WTC11 (cell line): ENCODE results near the gene TMEM178A. TPM values are rescaled to one million over a fixed set of nuclear protein-coding genes. Genes with fewer than 3 reads are reported as not detected.
A peak's percentile ranks its signal among the peaks of the same experiment; 100 is the strongest.

Experiments used
- ATAC-seq: fragments of 200-7000 bp; cut with Tn5 transposase; 2 replicates; pipeline ENCODE4 v1.10.0; 2021; ENCODE audit warnings: mild to moderate bottlenecking, moderate library complexity
- CTCF ChIA-PET: fragments of 300-600 bp; sonication (Branson Sonifier 250); formaldehyde crosslinking; loops from one replicate; lab custom pipeline; 2021; ENCODE audit warnings: antibody characterized with exemption; lab: Charles Lee
- POLR2A ChIA-PET: fragments of 350-600 bp; sonication (Branson Sonifier 250); formaldehyde crosslinking; loops from one replicate; lab custom pipeline; 2021; ENCODE audit warnings: antibody characterized with exemption; lab: Charles Lee
- DNase-seq: peaks from one replicate; pipeline ENCODE4 v3.0.0; 2021; ENCODE audit warnings: low spot score
- H3K27ac Mint-ChIP-seq: 2 replicates; pipeline ENCODE4 v1.8.0; 2021; ENCODE audit warnings: mixed read lengths
- H3K27me3 Mint-ChIP-seq: 2 replicates; pipeline ENCODE4 v1.8.0; 2021; ENCODE audit warnings: low read depth, mild to moderate bottlenecking, moderate library complexity, mixed read lengths
- H3K36me3 Mint-ChIP-seq: 2 replicates; pipeline ENCODE4 v1.8.0; 2021; ENCODE audit warnings: mixed read lengths
- H3K4me1 Mint-ChIP-seq: 2 replicates; pipeline ENCODE4 v1.8.0; 2022; ENCODE audit warnings: mixed read lengths
- H3K4me3 Mint-ChIP-seq: 2 replicates; pipeline ENCODE4 v1.8.0; 2021; ENCODE audit warnings: mild to moderate bottlenecking, moderate library complexity, mixed read lengths
- H3K9me3 Mint-ChIP-seq: 2 replicates; pipeline ENCODE4 v1.8.0; 2021; ENCODE audit warnings: mixed read lengths
- ATF1 ChIP-seq: sonication (generic); formaldehyde crosslinking; IDR thresholded peaks from 2 replicates; pipeline ENCODE4 v1.8.1; 2023; ENCODE audit warnings: mild to moderate bottlenecking, moderate library complexity, missing genetic modification reagents
- CBFB ChIP-seq: sonication (generic); formaldehyde crosslinking; IDR thresholded peaks from 2 replicates; pipeline ENCODE4 v1.8.1; 2022; ENCODE audit warnings: mild to moderate bottlenecking, low read depth, missing genetic modification reagents
- ETV6 ChIP-seq: sonication (generic); formaldehyde crosslinking; IDR thresholded peaks from 2 replicates; pipeline ENCODE4 v1.8.1; 2022; ENCODE audit warnings: mild to moderate bottlenecking, missing genetic modification reagents
- HMGA2 ChIP-seq: fragments of 250-450 bp; sonication (Bioruptor Pico); IDR thresholded peaks from 2 replicates; pipeline ENCODE4 v1.4.0; 2021; ENCODE audit warnings: mild to moderate bottlenecking, moderate library complexity
- JUN ChIP-seq: sonication (generic); formaldehyde crosslinking; IDR thresholded peaks from 2 replicates; pipeline ENCODE4 v1.8.0; 2023; ENCODE audit warnings: mild to moderate bottlenecking, missing genetic modification reagents
- NFE2L1 ChIP-seq: sonication (generic); formaldehyde crosslinking; IDR thresholded peaks from 2 replicates; pipeline ENCODE4 v1.8.1; 2023; ENCODE audit warnings: missing genetic modification reagents
- ZNF671 ChIP-seq: fragments of 250-450 bp; sonication (Bioruptor Pico); IDR thresholded peaks from 2 replicates; pipeline ENCODE4 v1.8.0; 2021; ENCODE audit warnings: mild to moderate bottlenecking
- total RNA-seq: library from RNA; stranded (reverse); gene quantifications from 3 replicates; pipeline ENCODE4 v1.2.3, GENCODE V29; 2021
- TF ChIP-seq, protein P1 (sequence below): sonication (generic); formaldehyde crosslinking; IDR thresholded peaks from 2 replicates; pipeline ENCODE4 v1.8.0; 2022; ENCODE audit warnings: mild to moderate bottlenecking, missing genetic modification reagents
- TF ChIP-seq, protein P2 (sequence below): sonication (generic); formaldehyde crosslinking; IDR thresholded peaks from 2 replicates; pipeline ENCODE4 v1.8.1; 2022; ENCODE audit warnings: low read depth, mild to moderate bottlenecking, moderate library complexity, missing genetic modification reagents, borderline replicate concordance
- TF ChIP-seq, protein P3 (sequence below): sonication (generic); formaldehyde crosslinking; IDR thresholded peaks from 2 replicates; pipeline ENCODE4 v1.8.1; 2022; ENCODE audit warnings: mild to moderate bottlenecking, missing genetic modification reagents, moderate library complexity, borderline replicate concordance
- TF ChIP-seq, protein P4 (sequence below): sonication (generic); formaldehyde crosslinking; IDR thresholded peaks from 2 replicates; pipeline ENCODE4 v1.8.1; 2022; ENCODE audit warnings: missing genetic modification reagents, borderline replicate concordance
- TF ChIP-seq, protein P5 (sequence below): fragments of 250-450 bp; sonication (Bioruptor Pico); IDR thresholded peaks from 2 replicates; pipeline ENCODE4 v1.9.0; 2021; ENCODE audit warnings: moderate library complexity, mild to moderate bottlenecking, inconsistent platforms, borderline replicate concordance
- TF ChIP-seq, protein P6 (sequence below): sonication (generic); formaldehyde crosslinking; IDR thresholded peaks from 2 replicates; pipeline ENCODE4 v1.8.0; 2022; ENCODE audit warnings: mild to moderate bottlenecking, missing genetic modification reagents
- TF ChIP-seq, protein P7 (sequence below): sonication (generic); formaldehyde crosslinking; IDR thresholded peaks from 2 replicates; pipeline ENCODE4 v1.8.1; 2023; ENCODE audit warnings: mild to moderate bottlenecking, missing genetic modification reagents
- TF ChIP-seq, protein P8 (sequence below): fragments of 250-450 bp; sonication (Bioruptor Pico); IDR thresholded peaks from 2 replicates; pipeline ENCODE4 v1.9.0; 2021; ENCODE audit warnings: mild to moderate bottlenecking, borderline replicate concordance
- TF ChIP-seq, protein P9 (sequence below): fragments of 250-450 bp; sonication (Bioruptor Pico); IDR thresholded peaks from 2 replicates; pipeline ENCODE4 v1.9.0; 2021; ENCODE audit warnings: mild to moderate bottlenecking

Gene TMEM178A
- total RNA-seq, 1 experiment from 2014 or later = 14.5 TPM

DNA sequence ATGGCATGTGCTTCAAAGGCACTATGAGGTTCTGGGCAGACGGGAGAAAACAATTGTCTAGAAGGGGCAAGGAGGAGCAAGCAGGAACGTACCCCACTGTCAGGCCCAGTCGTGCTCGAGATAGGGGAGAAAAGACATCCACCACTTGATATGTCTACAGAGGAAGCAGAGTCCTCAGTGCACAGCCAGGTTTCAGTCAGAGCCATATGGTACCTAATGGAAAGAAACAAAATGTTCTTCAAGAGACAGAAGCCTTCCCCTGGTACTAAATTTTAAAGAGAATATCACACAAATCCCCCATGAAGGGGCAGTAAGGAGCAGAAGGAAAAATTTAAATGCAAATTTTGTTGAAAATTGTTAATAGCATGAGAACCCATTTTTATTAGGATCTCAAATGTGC lies 91.4 kb downstream of the TMEM178A start:
- CTCF ChIA-PET = no interaction called here
- H3K4me1 Mint-ChIP-seq = no peaks in the 10 kb centered on the region
- ATAC-seq (no peak), DNase-seq (no peak)
- TF ChIP-seq ETV6 (CRISPR knock-in tag) = no peak
- TF ChIP-seq, protein P1, sequence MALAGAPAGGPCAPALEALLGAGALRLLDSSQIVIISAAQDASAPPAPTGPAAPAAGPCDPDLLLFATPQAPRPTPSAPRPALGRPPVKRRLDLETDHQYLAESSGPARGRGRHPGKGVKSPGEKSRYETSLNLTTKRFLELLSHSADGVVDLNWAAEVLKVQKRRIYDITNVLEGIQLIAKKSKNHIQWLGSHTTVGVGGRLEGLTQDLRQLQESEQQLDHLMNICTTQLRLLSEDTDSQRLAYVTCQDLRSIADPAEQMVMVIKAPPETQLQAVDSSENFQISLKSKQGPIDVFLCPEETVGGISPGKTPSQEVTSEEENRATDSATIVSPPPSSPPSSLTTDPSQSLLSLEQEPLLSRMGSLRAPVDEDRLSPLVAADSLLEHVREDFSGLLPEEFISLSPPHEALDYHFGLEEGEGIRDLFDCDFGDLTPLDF = no peak
- TF ChIP-seq ATF1 (CRISPR knock-in tag) = no peak
- TF ChIP-seq, protein P2, sequence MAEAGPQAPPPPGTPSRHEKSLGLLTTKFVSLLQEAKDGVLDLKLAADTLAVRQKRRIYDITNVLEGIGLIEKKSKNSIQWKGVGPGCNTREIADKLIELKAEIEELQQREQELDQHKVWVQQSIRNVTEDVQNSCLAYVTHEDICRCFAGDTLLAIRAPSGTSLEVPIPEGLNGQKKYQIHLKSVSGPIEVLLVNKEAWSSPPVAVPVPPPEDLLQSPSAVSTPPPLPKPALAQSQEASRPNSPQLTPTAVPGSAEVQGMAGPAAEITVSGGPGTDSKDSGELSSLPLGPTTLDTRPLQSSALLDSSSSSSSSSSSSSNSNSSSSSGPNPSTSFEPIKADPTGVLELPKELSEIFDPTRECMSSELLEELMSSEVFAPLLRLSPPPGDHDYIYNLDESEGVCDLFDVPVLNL (CRISPR knock-in tag) = no peak
- TF ChIP-seq, protein P3, sequence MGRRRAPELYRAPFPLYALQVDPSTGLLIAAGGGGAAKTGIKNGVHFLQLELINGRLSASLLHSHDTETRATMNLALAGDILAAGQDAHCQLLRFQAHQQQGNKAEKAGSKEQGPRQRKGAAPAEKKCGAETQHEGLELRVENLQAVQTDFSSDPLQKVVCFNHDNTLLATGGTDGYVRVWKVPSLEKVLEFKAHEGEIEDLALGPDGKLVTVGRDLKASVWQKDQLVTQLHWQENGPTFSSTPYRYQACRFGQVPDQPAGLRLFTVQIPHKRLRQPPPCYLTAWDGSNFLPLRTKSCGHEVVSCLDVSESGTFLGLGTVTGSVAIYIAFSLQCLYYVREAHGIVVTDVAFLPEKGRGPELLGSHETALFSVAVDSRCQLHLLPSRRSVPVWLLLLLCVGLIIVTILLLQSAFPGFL (CRISPR knock-in tag) = no peak
- TF ChIP-seq, protein P4, sequence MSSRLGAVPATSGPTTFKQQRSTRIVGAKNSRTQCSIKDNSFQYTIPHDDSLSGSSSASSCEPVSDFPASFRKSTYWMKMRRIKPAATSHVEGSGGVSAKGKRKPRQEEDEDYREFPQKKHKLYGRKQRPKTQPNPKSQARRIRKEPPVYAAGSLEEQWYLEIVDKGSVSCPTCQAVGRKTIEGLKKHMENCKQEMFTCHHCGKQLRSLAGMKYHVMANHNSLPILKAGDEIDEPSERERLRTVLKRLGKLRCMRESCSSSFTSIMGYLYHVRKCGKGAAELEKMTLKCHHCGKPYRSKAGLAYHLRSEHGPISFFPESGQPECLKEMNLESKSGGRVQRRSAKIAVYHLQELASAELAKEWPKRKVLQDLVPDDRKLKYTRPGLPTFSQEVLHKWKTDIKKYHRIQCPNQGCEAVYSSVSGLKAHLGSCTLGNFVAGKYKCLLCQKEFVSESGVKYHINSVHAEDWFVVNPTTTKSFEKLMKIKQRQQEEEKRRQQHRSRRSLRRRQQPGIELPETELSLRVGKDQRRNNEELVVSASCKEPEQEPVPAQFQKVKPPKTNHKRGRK (CRISPR knock-in tag) = no peak
- no peak for TF ChIP-seq CBFB (CRISPR knock-in tag)
- TF ChIP-seq HMGA2 (CRISPR knock-in tag) = no peak
- TF ChIP-seq, protein P5, sequence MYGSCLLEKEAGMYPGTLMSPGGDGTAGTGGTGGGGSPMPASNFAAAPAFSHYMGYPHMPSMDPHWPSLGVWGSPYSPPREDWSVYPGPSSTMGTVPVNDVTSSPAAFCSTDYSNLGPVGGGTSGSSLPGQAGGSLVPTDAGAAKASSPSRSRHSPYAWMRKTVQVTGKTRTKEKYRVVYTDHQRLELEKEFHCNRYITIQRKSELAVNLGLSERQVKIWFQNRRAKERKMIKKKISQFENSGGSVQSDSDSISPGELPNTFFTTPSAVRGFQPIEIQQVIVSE (CRISPR knock-in tag) = no peak
- TF ChIP-seq, protein P6, sequence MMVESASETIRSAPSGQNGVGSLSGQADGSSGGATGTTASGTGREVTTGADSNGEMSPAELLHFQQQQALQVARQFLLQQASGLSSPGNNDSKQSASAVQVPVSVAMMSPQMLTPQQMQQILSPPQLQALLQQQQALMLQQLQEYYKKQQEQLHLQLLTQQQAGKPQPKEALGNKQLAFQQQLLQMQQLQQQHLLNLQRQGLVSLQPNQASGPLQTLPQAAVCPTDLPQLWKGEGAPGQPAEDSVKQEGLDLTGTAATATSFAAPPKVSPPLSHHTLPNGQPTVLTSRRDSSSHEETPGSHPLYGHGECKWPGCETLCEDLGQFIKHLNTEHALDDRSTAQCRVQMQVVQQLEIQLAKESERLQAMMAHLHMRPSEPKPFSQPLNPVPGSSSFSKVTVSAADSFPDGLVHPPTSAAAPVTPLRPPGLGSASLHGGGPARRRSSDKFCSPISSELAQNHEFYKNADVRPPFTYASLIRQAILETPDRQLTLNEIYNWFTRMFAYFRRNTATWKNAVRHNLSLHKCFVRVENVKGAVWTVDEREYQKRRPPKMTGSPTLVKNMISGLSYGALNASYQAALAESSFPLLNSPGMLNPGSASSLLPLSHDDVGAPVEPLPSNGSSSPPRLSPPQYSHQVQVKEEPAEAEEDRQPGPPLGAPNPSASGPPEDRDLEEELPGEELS = no peak
- TF ChIP-seq, protein P7, sequence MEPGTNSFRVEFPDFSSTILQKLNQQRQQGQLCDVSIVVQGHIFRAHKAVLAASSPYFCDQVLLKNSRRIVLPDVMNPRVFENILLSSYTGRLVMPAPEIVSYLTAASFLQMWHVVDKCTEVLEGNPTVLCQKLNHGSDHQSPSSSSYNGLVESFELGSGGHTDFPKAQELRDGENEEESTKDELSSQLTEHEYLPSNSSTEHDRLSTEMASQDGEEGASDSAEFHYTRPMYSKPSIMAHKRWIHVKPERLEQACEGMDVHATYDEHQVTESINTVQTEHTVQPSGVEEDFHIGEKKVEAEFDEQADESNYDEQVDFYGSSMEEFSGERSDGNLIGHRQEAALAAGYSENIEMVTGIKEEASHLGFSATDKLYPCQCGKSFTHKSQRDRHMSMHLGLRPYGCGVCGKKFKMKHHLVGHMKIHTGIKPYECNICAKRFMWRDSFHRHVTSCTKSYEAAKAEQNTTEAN (CRISPR knock-in tag) = no peak
- peaks cover 63% of the 10 kb centered on the region for H3K36me3 Mint-ChIP-seq
- no peaks in the 10 kb centered on the region for H3K27me3 Mint-ChIP-seq
- POLR2A ChIA-PET = no interaction called here
- no peaks in the 10 kb centered on the region for H3K9me3 Mint-ChIP-seq
- H3K27ac Mint-ChIP-seq = peak overlapping the region; percentile 76
- no peak overlapping the region for H3K4me3 Mint-ChIP-seq

DNA sequence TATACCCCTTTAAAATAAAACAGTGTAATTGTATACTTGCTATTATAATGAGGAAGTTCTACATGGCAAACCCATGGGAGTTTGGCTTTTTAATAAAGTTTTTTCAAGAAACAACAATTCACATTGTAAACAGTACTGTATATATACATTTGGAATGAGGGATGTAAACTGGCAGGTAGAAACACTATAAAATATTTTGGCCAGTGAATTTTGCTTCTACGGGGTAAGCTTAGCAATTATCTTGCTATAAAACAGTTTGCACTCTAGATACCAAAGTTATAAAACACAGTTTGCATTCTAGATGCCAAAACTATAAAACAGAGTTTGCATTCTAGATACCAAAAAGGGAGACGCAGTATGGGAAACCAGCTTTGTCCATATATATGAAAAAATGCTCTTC lies 96.7 kb downstream of the TMEM178A start:
- no peak overlapping the region for H3K4me3 Mint-ChIP-seq
- H3K27me3 Mint-ChIP-seq = no peaks in the 10 kb centered on the region
- no peak overlapping the region for H3K27ac Mint-ChIP-seq
- ChIA-PET POLR2A (no interaction called here), CTCF (no interaction called here)
- no peaks in the 10 kb centered on the region for H3K9me3 Mint-ChIP-seq
- no peaks in the 10 kb centered on the region for H3K4me1 Mint-ChIP-seq
- DNase-seq (no peak), ATAC-seq (no peak)
- H3K36me3 Mint-ChIP-seq = peaks cover 56% of the 10 kb centered on the region
- TF ChIP-seq, protein P8, sequence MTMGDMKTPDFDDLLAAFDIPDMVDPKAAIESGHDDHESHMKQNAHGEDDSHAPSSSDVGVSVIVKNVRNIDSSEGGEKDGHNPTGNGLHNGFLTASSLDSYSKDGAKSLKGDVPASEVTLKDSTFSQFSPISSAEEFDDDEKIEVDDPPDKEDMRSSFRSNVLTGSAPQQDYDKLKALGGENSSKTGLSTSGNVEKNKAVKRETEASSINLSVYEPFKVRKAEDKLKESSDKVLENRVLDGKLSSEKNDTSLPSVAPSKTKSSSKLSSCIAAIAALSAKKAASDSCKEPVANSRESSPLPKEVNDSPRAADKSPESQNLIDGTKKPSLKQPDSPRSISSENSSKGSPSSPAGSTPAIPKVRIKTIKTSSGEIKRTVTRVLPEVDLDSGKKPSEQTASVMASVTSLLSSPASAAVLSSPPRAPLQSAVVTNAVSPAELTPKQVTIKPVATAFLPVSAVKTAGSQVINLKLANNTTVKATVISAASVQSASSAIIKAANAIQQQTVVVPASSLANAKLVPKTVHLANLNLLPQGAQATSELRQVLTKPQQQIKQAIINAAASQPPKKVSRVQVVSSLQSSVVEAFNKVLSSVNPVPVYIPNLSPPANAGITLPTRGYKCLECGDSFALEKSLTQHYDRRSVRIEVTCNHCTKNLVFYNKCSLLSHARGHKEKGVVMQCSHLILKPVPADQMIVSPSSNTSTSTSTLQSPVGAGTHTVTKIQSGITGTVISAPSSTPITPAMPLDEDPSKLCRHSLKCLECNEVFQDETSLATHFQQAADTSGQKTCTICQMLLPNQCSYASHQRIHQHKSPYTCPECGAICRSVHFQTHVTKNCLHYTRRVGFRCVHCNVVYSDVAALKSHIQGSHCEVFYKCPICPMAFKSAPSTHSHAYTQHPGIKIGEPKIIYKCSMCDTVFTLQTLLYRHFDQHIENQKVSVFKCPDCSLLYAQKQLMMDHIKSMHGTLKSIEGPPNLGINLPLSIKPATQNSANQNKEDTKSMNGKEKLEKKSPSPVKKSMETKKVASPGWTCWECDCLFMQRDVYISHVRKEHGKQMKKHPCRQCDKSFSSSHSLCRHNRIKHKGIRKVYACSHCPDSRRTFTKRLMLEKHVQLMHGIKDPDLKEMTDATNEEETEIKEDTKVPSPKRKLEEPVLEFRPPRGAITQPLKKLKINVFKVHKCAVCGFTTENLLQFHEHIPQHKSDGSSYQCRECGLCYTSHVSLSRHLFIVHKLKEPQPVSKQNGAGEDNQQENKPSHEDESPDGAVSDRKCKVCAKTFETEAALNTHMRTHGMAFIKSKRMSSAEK = no peak
- TF ChIP-seq ZNF671 (CRISPR knock-in tag) (no peak), JUN (CRISPR knock-in tag) (no peak), NFE2L1 (CRISPR knock-in tag) (no peak), ATF1 (CRISPR knock-in tag) (no peak)
- TF ChIP-seq, protein P9, sequence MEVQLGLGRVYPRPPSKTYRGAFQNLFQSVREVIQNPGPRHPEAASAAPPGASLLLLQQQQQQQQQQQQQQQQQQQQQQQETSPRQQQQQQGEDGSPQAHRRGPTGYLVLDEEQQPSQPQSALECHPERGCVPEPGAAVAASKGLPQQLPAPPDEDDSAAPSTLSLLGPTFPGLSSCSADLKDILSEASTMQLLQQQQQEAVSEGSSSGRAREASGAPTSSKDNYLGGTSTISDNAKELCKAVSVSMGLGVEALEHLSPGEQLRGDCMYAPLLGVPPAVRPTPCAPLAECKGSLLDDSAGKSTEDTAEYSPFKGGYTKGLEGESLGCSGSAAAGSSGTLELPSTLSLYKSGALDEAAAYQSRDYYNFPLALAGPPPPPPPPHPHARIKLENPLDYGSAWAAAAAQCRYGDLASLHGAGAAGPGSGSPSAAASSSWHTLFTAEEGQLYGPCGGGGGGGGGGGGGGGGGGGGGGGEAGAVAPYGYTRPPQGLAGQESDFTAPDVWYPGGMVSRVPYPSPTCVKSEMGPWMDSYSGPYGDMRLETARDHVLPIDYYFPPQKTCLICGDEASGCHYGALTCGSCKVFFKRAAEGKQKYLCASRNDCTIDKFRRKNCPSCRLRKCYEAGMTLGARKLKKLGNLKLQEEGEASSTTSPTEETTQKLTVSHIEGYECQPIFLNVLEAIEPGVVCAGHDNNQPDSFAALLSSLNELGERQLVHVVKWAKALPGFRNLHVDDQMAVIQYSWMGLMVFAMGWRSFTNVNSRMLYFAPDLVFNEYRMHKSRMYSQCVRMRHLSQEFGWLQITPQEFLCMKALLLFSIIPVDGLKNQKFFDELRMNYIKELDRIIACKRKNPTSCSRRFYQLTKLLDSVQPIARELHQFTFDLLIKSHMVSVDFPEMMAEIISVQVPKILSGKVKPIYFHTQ = no peak
